Type B pancreatic cell (in vitro differentiated cells): ENCODE measurements around the gene TMEM156. TPM values are rescaled to one million over a fixed set of nuclear protein-coding genes. Genes with fewer than 3 reads are reported as not detected.

ENCODE experiments used
- DNase-seq: peaks from one replicate; pipeline ENCODE4 v3.0.0; 2021; ENCODE audit warnings: mixed read lengths; ENCODE audit not compliant: unreplicated experiment; ENCODE audit errors: extremely low spot score
- H3K27ac Mint-ChIP-seq: 2 replicates; pipeline ENCODE4 v1.8.0; 2021; ENCODE audit warnings: mild to moderate bottlenecking, mixed read lengths
- H3K27me3 Mint-ChIP-seq: 2 replicates; pipeline ENCODE4 v1.8.0; 2021; ENCODE audit warnings: mixed read lengths
- H3K36me3 Mint-ChIP-seq: 2 replicates; pipeline ENCODE4 v1.8.0; 2021; ENCODE audit warnings: mixed read lengths
- H3K4me1 Mint-ChIP-seq: one replicate; pipeline ENCODE4 v1.8.0; 2021; ENCODE audit warnings: mixed read lengths; ENCODE audit not compliant: unreplicated experiment
- H3K4me3 Mint-ChIP-seq: 2 replicates; pipeline ENCODE4 v1.8.0; 2021; ENCODE audit warnings: mild to moderate bottlenecking, mixed read lengths
- H3K9me3 Mint-ChIP-seq: 2 replicates; pipeline ENCODE4 v1.8.0; 2021; ENCODE audit warnings: mixed read lengths
- total RNA-seq: library from RNA; stranded (reverse); gene quantifications from 2 replicates; pipeline ENCODE4 v1.2.1, GENCODE V29; 2021; ENCODE audit warnings: low replicate concordance
- TF ChIP-seq, protein P1 (sequence below): fragments of 200-600 bp; sonication (generic); conservative IDR thresholded peaks from 2 replicates; pipeline ENCODE4 v1.5.0; 2021; ENCODE audit warnings: antibody characterized with exemption, mild to moderate bottlenecking

Gene TMEM156
- total RNA-seq, 1 donor from 2014 or later, result not detected

DNA sequence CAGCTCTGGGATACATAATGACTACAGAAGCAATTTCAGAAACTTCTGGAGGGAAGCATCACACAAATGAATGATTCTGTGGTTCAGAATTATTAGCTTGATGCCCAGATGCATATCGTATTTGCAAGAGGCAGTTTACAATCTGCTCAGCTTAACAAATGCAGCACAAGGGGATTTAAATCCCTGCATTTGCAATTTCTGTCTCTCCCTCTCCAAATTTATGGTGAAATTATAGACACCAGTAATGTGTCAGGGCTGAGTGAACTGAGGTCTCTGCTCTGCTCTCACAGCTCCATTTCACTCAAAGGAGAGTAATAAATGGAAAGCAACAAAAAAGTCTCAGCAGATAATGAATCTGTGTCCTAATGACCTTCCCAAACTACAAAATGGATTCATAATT, 80.2 kb downstream of the TMEM156 start:
- no peaks in the 10 kb centered on the region for H3K36me3 Mint-ChIP-seq
- H3K4me3 Mint-ChIP-seq, result no peak overlapping the region
- H3K9me3 Mint-ChIP-seq, result no peaks in the 10 kb centered on the region
- no peak for DNase-seq
- no peak overlapping the region for H3K27ac Mint-ChIP-seq
- H3K4me1 Mint-ChIP-seq, result peaks cover 11% of the 10 kb centered on the region
- TF ChIP-seq, protein P1, sequence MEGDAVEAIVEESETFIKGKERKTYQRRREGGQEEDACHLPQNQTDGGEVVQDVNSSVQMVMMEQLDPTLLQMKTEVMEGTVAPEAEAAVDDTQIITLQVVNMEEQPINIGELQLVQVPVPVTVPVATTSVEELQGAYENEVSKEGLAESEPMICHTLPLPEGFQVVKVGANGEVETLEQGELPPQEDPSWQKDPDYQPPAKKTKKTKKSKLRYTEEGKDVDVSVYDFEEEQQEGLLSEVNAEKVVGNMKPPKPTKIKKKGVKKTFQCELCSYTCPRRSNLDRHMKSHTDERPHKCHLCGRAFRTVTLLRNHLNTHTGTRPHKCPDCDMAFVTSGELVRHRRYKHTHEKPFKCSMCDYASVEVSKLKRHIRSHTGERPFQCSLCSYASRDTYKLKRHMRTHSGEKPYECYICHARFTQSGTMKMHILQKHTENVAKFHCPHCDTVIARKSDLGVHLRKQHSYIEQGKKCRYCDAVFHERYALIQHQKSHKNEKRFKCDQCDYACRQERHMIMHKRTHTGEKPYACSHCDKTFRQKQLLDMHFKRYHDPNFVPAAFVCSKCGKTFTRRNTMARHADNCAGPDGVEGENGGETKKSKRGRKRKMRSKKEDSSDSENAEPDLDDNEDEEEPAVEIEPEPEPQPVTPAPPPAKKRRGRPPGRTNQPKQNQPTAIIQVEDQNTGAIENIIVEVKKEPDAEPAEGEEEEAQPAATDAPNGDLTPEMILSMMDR, result no peak
- H3K27me3 Mint-ChIP-seq, result peaks cover 12% of the 10 kb centered on the region

GRCh38 chr4:38951598-38951997, 80.6 kb downstream of the TMEM156 start:
- Mint-ChIP-seq H3K27me3 (peaks cover 12% of the 10 kb centered on the region), H3K4me3 (no peak overlapping the region), H3K9me3 (no peaks in the 10 kb centered on the region), H3K36me3 (no peaks in the 10 kb centered on the region), H3K27ac (no peak overlapping the region), H3K4me1 (peaks cover 11% of the 10 kb centered on the region)
- DNase-seq, result no peak
- TF ChIP-seq, protein P1, result no peak

DNA sequence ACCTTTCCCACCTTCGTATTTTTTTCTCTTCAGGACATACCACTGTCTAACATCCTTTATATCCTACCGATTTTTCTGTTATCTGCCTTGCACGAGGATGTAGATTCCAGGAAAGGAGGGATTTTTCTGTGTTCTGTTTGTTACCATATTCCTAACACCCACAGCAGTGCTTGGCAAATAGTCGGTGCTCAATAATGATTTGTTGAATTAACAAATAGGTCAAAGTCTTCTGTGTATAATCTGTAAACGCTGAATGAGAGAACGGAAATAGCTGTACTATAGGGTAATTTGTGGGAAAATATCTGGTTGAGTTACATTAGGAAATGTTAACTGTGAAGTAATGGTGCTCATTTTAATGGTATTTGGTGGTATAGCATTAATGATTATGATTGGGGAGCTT, 81.5 kb downstream of the TMEM156 start:
- peaks cover 12% of the 10 kb centered on the region for H3K27me3 Mint-ChIP-seq
- no peak overlapping the region for H3K4me3 Mint-ChIP-seq
- TF ChIP-seq, protein P1, result no peak
- no peaks in the 10 kb centered on the region for H3K9me3 Mint-ChIP-seq
- H3K4me1 Mint-ChIP-seq, result peaks cover 11% of the 10 kb centered on the region
- no peak overlapping the region for H3K27ac Mint-ChIP-seq
- no peaks in the 10 kb centered on the region for H3K36me3 Mint-ChIP-seq
- DNase-seq, result no peak

- H3K27me3 Mint-ChIP-seq, result peaks cover 12% of the 10 kb centered on the region
- H3K36me3 Mint-ChIP-seq, result no peaks in the 10 kb centered on the region
- H3K27ac Mint-ChIP-seq, result no peak overlapping the region
- peaks cover 11% of the 10 kb centered on the region for H3K4me1 Mint-ChIP-seq
- no peak overlapping the region for H3K4me3 Mint-ChIP-seq
- DNase-seq, result no peak
- TF ChIP-seq, protein P1, result no peak
- no peaks in the 10 kb centered on the region for H3K9me3 Mint-ChIP-seq
These were observed 82.0 kb downstream of the TMEM156 start for GRCh38 chr4:38950159-38950558.

DNA sequence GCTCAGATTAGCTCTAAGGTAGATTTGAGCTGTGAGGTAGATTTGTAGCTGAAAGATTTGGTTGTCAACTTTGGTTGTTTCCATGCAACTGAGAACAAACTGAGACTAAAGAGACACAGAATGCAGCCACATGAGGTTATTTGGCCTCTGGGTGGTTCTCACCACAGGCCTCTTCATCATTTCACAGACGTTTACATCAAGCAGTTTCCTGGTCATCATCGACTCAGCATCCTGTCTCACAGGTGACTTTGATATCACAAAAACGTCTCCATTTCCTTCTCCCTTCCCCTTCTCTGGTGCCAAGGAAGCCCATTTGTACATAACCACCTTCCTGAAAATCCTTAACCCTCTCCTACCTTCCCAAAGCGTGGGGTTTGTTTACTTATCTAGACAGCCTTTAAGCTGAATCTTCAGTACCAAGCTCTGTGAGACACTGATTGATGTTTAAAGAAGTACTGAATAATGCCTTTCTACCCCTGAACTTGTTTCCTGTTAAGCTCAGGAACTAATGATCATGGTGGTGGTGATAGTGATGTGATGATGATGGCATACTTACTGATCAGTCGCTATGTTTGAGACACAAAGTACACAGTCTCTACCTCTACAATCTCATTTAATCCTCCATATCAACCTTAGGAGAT, 82.7 kb downstream of the TMEM156 start:
- H3K4me3 Mint-ChIP-seq, result no peak overlapping the region
- TF ChIP-seq, protein P1, result no peak
- H3K9me3 Mint-ChIP-seq, result no peaks in the 10 kb centered on the region
- H3K27me3 Mint-ChIP-seq, result peaks cover 12% of the 10 kb centered on the region
- DNase-seq, result no peak
- H3K27ac Mint-ChIP-seq, result no peak overlapping the region
- H3K36me3 Mint-ChIP-seq, result no peaks in the 10 kb centered on the region
- peaks cover 11% of the 10 kb centered on the region for H3K4me1 Mint-ChIP-seq
